Endometrial microvascular endothelial cells (primary cell): ENCODE data around the gene CD3G. TPM values are rescaled to one million over a fixed set of nuclear protein-coding genes. Genes with fewer than 3 reads are reported as not detected.

Source experiments
- in situ Hi-C: cut with HindIII; loops from 2 replicates; pipeline ENCODE4 v1.10.0; 2017; ENCODE audit warnings: low sequenced_read_pairs, low pct_unique_long_range_greater_than_20kb; ENCODE audit errors: inconsistent ontology term
- total RNA-seq: library from RNA; depleted of rRNA; stranded (reverse); fragments of >200 nt; gene quantifications from one replicate; pipeline ENCODE4 v1.2.3, GENCODE V29; 2015; ENCODE audit errors: inconsistent ontology term

The CD3G gene
- total RNA-seq, 1 donor from 2014 or later = not detected

DNA sequence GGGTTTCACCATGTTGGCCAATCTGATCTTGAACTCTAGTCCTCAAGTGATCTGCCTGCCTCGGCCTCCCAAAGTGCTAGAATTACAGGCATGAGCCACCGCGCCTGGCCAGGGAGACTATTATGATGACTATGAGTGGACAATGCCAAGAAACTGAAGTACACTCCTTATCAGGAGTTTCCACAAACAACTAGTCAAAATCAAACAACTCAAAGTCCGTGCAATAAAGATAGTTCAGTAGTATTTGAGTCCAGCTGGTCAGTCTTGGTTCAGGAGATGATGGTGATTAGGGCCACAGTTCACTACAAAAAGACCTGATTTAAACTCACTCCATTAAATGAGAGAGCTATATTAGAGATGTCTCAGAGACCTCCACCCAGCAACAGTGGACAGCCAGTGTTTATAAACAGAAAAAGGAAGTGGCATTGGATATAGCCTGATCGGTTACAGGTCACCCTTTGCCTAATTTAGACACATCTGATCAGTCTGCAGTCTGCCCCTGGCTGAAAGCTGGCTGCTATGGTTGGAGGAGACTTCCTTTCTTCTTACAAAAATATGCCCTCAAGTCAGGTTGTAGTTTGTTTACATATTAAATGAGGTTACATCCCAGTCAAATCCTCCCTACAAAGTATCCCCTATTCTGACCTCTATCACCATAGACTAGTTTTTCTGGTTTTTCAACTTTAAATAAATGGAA, 22.6 kb upstream of the CD3G start:
- in situ Hi-C loops = no loop called here

DNA sequence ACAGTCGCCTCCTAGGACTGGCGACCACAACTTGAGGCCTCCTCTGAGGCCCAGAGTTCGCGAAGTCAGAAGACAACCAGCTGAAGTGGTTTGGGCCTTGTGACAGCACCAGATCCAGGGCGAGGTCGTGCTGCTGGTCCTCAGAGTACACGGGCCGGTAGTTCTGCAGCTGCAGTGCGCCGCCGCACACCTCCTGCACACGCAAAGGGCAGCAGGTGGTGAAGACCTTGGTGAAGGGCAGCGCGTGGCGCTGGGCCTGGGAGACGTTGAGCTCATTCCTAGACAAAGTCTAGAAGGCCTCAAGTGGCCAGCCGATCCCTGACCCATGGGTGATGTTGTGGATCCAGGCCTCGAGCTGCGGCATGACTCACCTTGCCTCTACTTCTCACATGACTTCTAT, 21.4 kb upstream of the CD3G start:
- in situ Hi-C loops = no loop called here

DNA sequence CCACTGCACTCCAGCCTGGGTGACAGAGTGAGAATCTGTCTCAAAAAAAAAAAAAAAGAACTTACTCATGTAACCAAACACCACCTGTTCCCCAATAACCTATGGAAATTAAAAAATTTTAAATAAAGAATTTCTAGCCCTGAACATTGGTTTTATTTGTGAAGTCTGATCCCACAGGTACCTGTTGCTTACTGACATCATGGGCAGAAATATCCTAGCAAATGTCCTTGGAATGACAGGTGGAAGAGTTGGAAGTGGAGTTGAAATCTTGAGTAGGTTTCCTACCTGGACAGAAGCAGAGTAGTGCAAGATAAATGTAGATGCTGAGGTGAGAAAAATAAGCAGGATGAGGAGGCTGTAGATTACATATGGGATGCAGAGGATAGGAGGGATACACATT, 18.9 kb upstream of the CD3G start:
- in situ Hi-C loops = no loop called here

DNA sequence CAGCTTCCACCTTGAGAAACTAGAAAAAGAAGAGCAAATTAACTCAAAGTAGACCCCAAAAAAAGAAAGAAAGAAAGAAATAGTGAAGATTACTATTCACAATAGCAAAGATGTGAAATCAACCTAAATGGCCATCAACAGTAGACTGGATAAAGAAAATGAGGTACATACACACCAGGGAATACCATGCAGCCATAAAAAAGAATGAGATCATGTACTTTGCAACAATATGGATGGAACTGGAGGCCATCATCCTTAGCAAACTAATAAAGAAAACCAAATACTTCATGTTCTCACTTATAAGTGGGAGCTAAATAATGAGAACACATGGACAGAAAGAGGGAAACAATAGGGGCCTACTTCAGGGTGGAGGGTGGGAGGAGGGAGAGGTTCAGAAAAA, 15.4 kb upstream of the CD3G start:
- in situ Hi-C loops = no loop called here

DNA sequence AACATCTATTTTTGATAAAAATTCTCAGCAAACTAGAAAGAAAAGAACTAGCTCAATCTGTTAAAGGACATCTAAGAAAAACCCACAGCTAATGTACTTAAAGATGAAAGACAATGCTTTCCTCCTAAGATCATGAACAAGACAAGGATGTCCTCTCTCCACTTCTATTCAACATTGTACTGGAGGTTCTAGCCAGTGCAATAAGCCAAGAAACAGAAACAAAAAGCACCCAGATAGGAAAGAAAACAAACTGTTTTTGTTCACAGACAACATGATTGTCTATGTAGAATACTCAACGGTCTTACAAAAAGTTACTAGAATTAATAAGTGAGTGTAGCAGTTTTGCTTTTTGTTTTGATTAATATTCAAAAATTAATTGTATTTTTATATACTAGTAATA, 9.4 kb upstream of the CD3G start:
- in situ Hi-C loops = no loop called here

DNA sequence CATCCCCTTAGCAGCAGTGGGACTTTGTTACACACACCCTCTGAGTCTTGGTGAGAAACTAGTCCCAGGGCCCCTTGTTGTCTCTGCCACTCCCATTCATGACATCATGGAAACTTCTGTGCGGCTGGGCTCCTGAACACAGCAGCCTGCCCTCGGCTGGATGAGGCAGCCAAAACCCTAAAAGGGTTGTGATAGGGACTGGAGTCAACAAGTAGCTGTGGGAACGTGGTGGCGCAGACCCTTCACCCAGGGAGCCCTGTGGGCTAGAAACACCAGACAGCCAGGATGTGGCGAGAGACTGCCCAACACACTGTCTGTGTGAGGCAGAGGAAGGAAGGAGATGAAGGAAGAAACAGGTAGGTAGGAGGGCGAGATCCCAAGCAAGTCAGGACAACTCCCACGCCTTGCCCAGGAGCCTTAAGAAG, 5.5 kb upstream of the CD3G start:
- in situ Hi-C loops = no loop called here

DNA sequence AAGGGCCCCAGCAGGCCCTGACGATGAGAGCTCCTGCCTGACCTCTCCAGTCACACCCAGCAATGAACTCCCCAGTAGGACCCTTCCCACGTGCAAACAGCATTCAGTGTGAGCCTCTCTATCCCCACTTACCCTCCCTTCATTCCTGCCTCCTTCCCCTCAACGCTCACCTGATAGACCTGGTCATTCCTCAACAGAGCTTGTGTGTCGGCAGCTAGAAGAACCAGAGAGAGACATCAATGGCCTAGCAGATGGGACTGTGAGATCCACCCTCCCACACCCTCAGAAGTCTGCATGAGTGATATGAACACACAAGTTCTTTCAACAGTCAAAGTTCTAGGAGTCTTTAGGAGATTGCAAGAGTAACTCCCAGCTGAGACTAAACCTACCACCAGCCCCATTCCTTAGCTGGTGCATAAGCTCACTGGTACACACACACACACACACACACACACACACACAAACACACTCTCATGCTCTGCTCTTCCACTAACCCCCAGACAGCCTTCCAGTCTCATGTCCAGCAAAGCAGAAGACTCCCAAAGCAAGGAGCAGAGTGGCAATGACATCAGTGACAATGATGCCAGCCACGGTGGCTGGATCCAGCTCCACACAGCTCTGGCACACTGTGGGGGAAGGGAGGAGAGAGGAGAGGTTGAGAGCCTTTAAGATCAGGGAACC, 4.7 kb upstream of the CD3G start:
- in situ Hi-C loops = no loop called here

DNA sequence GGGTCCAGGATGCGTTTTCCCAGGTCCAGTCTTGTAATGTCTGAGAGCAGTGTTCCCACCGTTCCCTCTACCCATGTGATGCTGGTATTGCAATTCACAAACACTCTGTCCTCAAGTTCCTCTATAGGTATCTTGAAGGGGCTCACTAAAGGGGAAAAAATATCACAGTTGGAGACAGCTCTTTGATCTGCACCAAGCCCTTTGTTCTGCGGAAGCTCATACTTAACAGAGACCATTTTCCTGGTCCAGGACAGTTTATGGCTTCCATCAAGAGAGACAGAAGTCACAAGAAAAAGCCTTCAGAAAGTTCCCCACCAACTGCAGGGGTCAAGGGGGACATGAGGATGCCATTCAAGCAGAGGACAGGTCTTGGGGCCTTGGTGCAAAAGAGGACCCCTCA, 3.7 kb upstream of the CD3G start:
- in situ Hi-C loops = no loop called here

DNA sequence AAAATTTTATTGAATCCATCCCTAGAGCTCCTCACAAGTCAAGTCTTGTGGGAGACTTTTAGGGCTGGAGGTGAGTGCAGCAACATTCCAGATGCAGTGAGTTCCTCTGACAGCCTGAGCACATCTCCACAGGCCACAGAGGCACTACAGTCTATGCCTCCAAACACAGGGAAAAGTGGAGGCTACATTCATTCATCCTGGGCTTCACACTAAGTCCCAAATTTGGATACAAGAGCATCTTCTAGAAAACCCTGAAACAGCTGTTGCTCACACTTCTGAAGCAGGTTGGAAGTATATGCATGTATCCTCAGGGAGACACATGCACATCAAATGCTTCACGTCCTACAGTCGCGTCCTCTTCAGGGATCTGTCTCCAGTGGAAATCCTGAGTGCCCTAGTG, 2.9 kb upstream of the CD3G start:
- in situ Hi-C loops = no loop called here

DNA sequence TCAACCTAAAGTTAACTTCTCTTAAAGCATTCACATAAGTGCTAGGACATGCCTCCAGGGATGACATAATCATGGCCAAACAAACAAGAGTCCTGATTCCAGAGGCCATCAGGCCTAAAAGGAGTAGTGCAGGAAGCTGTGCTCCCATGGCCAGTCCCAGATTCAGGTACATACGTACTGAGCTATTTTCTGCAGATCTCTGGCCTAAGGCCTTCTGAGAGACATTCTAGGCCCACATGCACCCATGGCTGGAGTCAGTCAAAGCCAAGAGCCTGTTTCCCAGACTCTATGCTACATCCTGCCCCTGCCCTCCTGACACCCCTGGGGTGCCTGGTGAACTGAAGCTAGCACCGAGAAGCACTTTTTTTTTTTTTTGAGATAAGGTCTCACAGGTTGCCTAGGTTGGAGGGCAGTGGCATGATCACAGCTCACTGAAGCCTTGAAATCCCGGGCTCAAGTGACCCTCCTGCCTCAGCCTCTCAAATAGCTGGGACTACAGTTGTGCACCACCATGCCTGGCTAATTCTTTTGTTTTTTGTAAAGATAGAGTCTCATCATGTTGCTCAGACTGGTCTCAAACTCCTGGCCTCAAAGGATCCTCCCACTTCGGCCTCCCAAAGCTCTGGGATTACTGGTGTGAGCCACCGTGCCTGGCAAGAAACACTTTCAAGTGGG, 2.2 kb upstream of the CD3G start:
- in situ Hi-C loops = no loop called here

DNA sequence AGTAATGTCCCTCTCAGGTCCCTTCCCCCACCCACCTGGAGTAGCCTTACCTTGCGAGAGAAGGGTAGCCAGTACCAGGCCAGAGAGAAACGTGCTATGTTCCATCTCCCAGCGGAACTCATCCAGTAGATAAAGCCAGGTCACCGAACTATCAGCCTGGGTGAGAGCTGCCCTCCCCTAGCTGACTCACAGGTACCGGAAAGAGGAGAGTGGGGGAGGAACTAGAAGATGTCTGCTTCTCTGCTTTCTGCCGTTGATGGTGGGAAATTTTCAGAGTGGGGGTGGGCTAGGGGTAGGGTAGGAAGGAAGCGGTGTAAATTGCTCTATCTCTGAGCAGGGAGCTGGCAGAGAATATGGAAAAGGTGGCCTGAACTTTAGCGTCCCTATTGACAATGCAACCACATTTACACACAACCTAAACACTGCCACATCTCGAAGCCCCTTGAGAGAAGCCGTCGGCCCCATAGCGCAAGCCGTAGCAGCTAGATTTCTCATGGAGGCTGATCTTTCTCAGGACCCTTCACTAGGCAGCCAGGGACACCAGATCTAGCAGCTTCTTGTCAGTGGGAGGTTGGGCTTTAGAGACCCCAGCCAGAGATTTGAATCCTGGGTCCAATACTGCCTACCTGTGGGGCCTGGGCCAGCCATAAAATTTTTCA, 1.5 kb upstream of the CD3G start, which contains the start of gene CD3D:
Gene CD3D (minus strand): TSS at position 203 of the 659 bp plus-strand sequence. CDS start 98 bp downstream, at position 105.
- in situ Hi-C loops = no loop called here

DNA sequence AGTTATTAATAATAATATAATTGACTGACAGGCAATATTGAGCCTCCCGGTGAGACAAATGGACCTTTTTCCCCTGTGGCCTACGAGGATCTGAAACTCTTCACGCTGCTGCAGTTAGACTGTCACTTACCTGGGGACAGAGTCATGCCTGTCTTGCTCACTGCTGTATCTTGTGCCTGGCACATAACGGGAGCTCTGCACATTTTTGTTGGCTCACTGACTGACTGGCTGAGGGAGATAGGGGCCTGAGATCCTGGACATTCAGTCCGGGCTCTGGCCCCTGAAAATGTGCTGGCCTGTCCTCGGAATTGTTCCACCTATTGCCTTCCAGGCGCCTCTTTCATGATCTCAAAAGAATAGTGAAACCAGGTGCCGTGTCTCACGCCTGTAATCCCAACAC, 896 bp upstream of the CD3G start:
- in situ Hi-C loops = no loop called here

DNA sequence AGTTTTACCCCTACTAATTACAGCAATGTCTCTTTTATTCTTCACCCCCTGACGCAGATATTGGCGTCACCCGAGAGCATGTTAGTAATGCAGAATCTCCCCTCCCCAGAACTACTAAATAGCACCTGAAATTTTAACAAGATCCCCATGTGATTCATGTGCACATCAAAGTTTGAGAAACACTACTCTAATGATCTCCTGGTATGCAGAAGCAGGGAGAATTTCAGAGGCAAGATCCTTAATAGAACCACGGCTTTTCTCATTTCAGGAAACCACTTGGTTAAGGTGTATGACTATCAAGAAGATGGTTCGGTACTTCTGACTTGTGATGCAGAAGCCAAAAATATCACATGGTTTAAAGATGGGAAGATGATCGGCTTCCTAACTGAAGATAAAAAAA, 5.3 kb downstream of the CD3G start:
- in situ Hi-C loops = no loop called here

DNA sequence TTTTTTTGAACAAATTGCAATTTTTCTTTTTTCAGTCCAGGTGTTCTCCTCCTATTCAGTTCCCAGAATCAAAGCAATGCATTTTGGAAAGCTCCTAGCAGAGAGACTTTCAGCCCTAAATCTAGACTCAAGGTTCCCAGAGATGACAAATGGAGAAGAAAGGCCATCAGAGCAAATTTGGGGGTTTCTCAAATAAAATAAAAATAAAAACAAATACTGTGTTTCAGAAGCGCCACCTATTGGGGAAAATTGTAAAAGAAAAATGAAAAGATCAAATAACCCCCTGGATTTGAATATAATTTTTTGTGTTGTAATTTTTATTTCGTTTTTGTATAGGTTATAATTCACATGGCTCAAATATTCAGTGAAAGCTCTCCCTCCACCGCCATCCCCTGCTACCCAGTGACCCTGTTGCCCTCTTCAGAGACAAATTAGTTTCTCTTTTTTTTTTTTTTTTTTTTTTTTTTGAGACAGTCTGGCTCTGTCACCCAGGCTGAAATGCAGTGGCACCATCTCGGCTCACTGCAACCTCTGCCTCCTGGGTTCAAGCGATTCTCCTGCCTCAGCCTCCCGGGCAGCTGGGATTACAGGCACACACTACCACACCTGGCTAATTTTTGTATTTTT, 9.1 kb downstream of the CD3G start:
- in situ Hi-C loops = no loop called here

DNA sequence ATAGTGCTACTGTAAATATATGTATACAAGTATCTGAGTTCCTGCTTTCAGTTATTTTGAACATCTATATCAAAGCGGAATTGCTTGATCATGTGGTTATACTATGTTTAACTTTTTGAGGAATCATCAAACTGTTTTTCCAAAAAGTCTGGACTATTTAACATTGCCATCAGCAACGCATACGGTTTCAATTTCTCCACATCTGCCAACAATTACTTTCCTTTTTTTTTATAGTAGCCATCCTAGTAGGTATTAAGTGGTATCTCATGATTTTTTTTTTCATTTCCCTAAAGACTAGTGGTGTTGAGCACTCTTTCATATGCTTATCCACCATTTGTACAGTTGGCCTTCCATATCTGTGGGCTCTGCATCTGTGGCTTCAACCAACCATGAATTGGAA, 13.9 kb downstream of the CD3G start:
- in situ Hi-C loops = no loop called here

DNA sequence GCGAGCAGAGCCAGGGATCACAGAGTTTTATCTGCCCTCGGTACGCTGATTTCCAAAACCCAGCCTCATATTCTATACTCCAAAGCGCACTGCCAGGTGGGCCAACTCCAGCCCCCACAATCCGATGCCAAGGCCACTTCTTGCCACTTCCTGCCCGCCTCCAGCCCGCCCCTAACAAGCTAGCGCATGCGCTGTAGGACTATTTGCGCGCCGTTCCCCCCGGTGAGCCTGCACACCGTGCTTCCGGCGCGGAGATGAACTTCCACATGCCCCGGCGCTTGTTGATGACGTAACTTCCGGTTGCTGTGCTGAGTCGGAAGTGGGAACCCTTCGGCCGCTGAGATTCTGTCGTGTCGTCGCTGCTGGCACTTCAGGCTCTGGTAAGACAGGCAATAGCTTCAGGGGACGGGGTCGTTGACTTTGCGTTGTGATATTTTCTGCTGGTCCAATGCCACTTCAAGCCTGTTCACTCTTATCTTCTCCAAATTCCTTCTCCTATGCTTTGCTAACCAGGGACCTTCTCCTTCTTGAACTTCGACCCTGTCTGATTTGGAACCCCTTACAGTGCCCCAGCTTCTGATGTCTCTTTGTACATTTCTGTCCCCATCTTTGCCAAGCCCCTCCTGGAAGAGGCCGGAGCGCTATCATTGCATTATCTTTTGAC, 15.3 kb downstream of the CD3G start, which contains the start of gene UBE4A:
Gene UBE4A (plus strand): TSS at position 306 of the 664 bp plus-strand sequence. CDS start 5,481 bp downstream, outside the sequence.
- in situ Hi-C loops = no loop called here

DNA sequence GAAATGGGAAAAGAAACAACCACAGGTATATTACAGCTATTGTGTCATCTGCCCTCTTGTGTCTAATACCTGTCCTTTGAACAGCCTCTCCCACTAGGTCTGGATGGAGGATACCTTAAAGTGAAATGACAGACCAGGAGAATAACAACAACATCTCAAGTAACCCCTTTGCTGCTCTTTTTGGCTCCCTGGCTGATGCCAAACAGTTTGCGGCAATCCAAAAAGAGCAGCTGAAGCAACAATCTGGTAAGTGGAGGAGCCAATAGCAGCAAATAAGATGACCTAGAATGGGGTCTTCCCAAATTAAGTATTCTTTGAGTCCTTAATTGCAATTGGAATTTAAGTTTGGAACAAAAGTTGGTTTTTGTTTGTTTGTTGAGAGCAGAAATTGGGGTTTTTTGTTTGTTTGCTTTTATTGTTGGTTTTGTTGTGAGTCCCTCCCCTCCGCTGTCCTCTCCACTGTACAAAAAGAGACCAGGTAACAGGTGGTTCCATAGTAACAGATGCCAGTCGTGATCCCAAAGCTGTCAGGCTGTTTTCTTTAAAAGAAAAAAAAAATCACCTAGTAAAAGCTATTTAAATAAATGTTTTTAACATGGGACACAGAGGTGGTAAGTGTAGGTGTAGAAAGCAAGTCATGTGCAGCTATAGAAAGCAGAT, 20.9 kb downstream of the CD3G start:
- in situ Hi-C loops = no loop called here

DNA sequence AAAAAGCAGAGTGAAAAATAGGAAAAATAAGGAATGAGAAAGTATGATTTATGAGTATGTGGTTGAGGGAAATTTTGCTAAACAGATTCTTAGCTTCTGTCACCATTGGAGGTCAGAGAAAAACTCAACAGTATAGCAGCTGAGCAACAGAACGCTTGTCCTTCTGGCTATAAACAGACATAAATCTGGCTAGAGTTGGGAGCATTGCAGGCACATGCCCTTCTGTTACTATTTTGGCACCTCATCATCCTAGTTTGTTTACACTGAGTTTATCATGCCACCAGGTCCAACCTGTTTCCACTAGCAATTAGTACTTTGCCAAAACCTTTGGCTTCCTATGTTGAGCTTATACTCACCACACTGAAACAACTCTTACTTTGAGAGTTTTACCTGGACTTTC, 22.1 kb downstream of the CD3G start:
- in situ Hi-C loops = no loop called here
